Loucy (cell line): ENCODE results near the gene ZNF750.

Experiments
- H2AFZ ChIP-seq: fragments of 200-600 bp; sonication (generic); 2 replicates; pipeline ENCODE4 v1.6.0; 2016; ENCODE audit warnings: antibody characterized with exemption, mild to moderate bottlenecking, low read length, moderate library complexity
- H3F3A ChIP-seq: fragments of 200-600 bp; 2 replicates; pipeline ENCODE4 v1.6.0; 2016; ENCODE audit warnings: antibody characterized with exemption, low read depth, mild to moderate bottlenecking
- H3K27me3 ChIP-seq: fragments of 200-600 bp; sonication (generic); 2 replicates; pipeline ENCODE4 v1.6.1; 2014; ENCODE audit warnings: low read length, mild to moderate bottlenecking; ENCODE audit not compliant: insufficient read depth, poor library complexity, severe bottlenecking
- H3K36me3 ChIP-seq: fragments of 200-600 bp; sonication (generic); 2 replicates; pipeline ENCODE4 v1.6.1; 2016; ENCODE audit warnings: low read length; ENCODE audit not compliant: insufficient read depth
- H3K4me1 ChIP-seq: fragments of 200-600 bp; sonication (generic); 2 replicates; pipeline ENCODE4 v1.5.1; 2014; ENCODE audit warnings: low read length, mild to moderate bottlenecking; ENCODE audit not compliant: insufficient read depth, poor library complexity, severe bottlenecking
- H3K4me2 ChIP-seq: fragments of 200-600 bp; sonication (generic); 2 replicates; pipeline ENCODE4 v1.6.0; 2014; ENCODE audit warnings: antibody characterized with exemption, low read length, low read depth, mild to moderate bottlenecking; ENCODE audit not compliant: poor library complexity, severe bottlenecking
- H3K4me3 ChIP-seq: fragments of 200-600 bp; sonication (generic); 2 replicates; pipeline ENCODE4 v1.5.1; 2014; ENCODE audit warnings: low read length, mild to moderate bottlenecking, mixed read lengths; ENCODE audit not compliant: poor library complexity, severe bottlenecking
- H3K79me2 ChIP-seq: fragments of 200-600 bp; sonication (generic); 2 replicates; pipeline ENCODE4 v1.6.1; 2014; ENCODE audit warnings: low read length; ENCODE audit not compliant: insufficient read depth
- H3K9ac ChIP-seq: fragments of 200-600 bp; sonication (generic); 2 replicates; pipeline ENCODE4 v1.6.0; 2014; ENCODE audit warnings: mild to moderate bottlenecking, low read depth, low read length, moderate library complexity; ENCODE audit not compliant: poor library complexity, severe bottlenecking
- H3K9me2 ChIP-seq: fragments of 200-600 bp; sonication (generic); replicated peaks from 2 replicates; pipeline ENCODE4 v1.6.1; 2016; ENCODE audit warnings: low read depth, low read length, mixed read lengths
- H3K9me3 ChIP-seq: fragments of 200-600 bp; sonication (generic); 2 replicates; pipeline ENCODE4 v1.6.1; 2014; ENCODE audit warnings: mild to moderate bottlenecking, antibody characterized with exemption, low read length, low read depth; ENCODE audit not compliant: insufficient read depth
- H4K20me1 ChIP-seq: fragments of 200-600 bp; sonication (generic); 2 replicates; pipeline ENCODE4 v1.6.0; 2014; ENCODE audit warnings: antibody characterized with exemption, low read length, mild to moderate bottlenecking; ENCODE audit not compliant: insufficient read depth, poor library complexity, severe bottlenecking
- CTCF ChIP-seq: fragments of 200-600 bp; sonication (generic); conservative IDR thresholded peaks from 2 replicates; pipeline ENCODE4 v1.5.1; 2014; ENCODE audit warnings: mild to moderate bottlenecking, antibody characterized with exemption, low read length
- EZH2phosphoT487 ChIP-seq: fragments of 200-600 bp; IDR thresholded peaks from 2 replicates; pipeline ENCODE4 v1.6.1; 2018; ENCODE audit warnings: antibody characterized with exemption, mild to moderate bottlenecking, moderate library complexity, borderline replicate concordance

ZNF750 gene

GRCh38 chr17:82875407-82875856, 35.6 kb upstream of the ZNF750 start:
- TF ChIP-seq CTCF (no peak), EZH2phosphoT487 (no peak)
- H3K4me2 ChIP-seq = no peak overlapping the region
- H3K4me1 ChIP-seq = peaks cover 11% of the 10 kb centered on the region
- no peaks in the 10 kb centered on the region for H3K9me3 ChIP-seq
- peaks cover 20% of the 10 kb centered on the region for H4K20me1 ChIP-seq
- H3K79me2 ChIP-seq = peaks cover 99% of the 10 kb centered on the region
- no peaks in the 10 kb centered on the region for H3K27me3 ChIP-seq
- peaks cover 71% of the 10 kb centered on the region; the same call in 1 of the 2 replicates for H3K36me3 ChIP-seq
- no peak overlapping the region for H2AFZ ChIP-seq
- H3K4me3 ChIP-seq = no peak overlapping the region
- H3K9me2 ChIP-seq = no peaks in the 10 kb centered on the region
- H3K9ac ChIP-seq = no peak overlapping the region
- no peaks in the 10 kb centered on the region for H3F3A ChIP-seq

GRCh38 chr17:82874011-82874835, 34.4 kb upstream of the ZNF750 start:
- Histone ChIP-seq H3K4me2 (no peak overlapping the region), H2AFZ (no peak overlapping the region), H3K27me3 (no peaks in the 10 kb centered on the region), H3K9me3 (no peaks in the 10 kb centered on the region), H3K36me3 (peaks cover 73% of the 10 kb centered on the region; the same call in 1 of the 2 replicates), H3K79me2 (peaks cover 99% of the 10 kb centered on the region), H3F3A (no peaks in the 10 kb centered on the region), H3K4me1 (peaks cover 6% of the 10 kb centered on the region), H3K4me3 (no peak overlapping the region), H3K9me2 (no peaks in the 10 kb centered on the region), H4K20me1 (peaks cover 20% of the 10 kb centered on the region), H3K9ac (no peak overlapping the region)
- TF ChIP-seq CTCF (no peak), EZH2phosphoT487 (no peak)

- H3K9me2 ChIP-seq = no peaks in the 10 kb centered on the region
- no peak overlapping the region for H2AFZ ChIP-seq
- no peak overlapping the region for H3K9ac ChIP-seq
- peaks cover 23% of the 10 kb centered on the region for H4K20me1 ChIP-seq
- peaks cover 66% of the 10 kb centered on the region; the same call in 1 of the 2 replicates for H3K36me3 ChIP-seq
- H3K4me3 ChIP-seq = no peak overlapping the region
- no peaks in the 10 kb centered on the region for H3K27me3 ChIP-seq
- no peaks in the 10 kb centered on the region for H3F3A ChIP-seq
- TF ChIP-seq CTCF (no peak), EZH2phosphoT487 (no peak)
- H3K4me2 ChIP-seq = no peak overlapping the region
- H3K9me3 ChIP-seq = no peaks in the 10 kb centered on the region
- H3K4me1 ChIP-seq = peaks cover 6% of the 10 kb centered on the region
- H3K79me2 ChIP-seq = peaks cover 99% of the 10 kb centered on the region
Measured at GRCh38 chr17:82873521-82873920, 33.7 kb upstream of the ZNF750 start.
